Right atrium auricular region (tissue), 2 donors: ENCODE data around the gene CETN1. TPM values are rescaled to one million over a fixed set of nuclear protein-coding genes. Genes with fewer than 3 reads are reported as not detected.

Experiments
- DNase-seq: peaks from one replicate; pipeline ENCODE4 v3.0.0-alpha.2; 2019; ENCODE audit warnings: low spot score
- H3K27ac ChIP-seq, 2 donors: fragments of 200-600 bp; sonication (generic); 1 replicate in 1 of 2; 2 replicates in 1 of 2; pipeline ENCODE4 v1.5.1; 2016 to 2019
- H3K27me3 ChIP-seq, 2 donors: fragments of 200-600 bp; sonication (generic); one replicate each; pipeline versions ENCODE4 v1.5.1 to v1.6.0; 2017 to 2019
- H3K36me3 ChIP-seq: fragments of 200-600 bp; sonication (generic); one replicate; pipeline ENCODE4 v1.5.1; 2016
- H3K4me1 ChIP-seq, 2 donors: fragments of 200-600 bp; sonication (generic); one replicate each; pipeline versions ENCODE4 v1.5.1 to v1.6.0; 2017 to 2019
- H3K4me3 ChIP-seq, 2 donors: fragments of 200-600 bp; sonication (generic); 1 replicate in 1 of 2; 2 replicates in 1 of 2; pipeline ENCODE4 v1.5.1; 2017 to 2019; ENCODE audit warnings: mild to moderate bottlenecking in 1 of 2, moderate library complexity in 1 of 2
- H3K9me3 ChIP-seq, 2 donors: fragments of 200-600 bp; sonication (generic); one replicate each; pipeline ENCODE4 v1.5.1; 2019
- total RNA-seq, 2 donors: library from RNA; depleted of rRNA; stranded (reverse); fragments of >200 nt; gene quantifications; one replicate each; pipeline ENCODE4 v1.1.0, GENCODE V29; 2016
- TF ChIP-seq, protein P1 (sequence below), 2 donors: fragments of 200-600 bp; sonication (generic); IDR thresholded peaks; one replicate each; pipeline ENCODE4 v1.5.1; 2019; ENCODE audit warnings: antibody characterized with exemption in 2 of 2

The CETN1 gene
- total RNA-seq, 2 donors from 2014 or later, result not detected

DNA sequence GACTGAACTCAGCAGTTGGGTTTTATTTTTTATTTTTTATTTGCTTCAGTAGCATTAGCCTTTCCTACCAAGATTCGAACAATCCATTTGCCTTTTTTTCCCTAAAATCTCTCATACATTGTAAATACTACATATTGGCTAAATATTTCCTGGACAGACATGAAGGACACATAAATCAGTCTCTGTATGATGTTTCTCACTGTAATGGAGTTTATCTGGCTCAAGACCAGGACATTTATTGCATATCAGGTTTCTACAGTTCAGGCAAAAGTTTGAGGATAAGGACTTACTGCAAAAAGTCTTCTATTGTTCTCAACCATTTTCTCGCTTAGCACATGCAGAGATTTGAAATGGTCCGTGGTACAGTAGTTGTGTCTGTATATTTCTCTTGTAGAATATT is 19.9 kb downstream of the CETN1 start:
- Histone ChIP-seq H3K27ac (no peak overlapping the region), H3K9me3 (no peaks in the 10 kb centered on the region), H3K4me1 (no peaks in the 10 kb centered on the region), H3K4me3 (no peak overlapping the region), H3K27me3 (no peaks in the 10 kb centered on the region), H3K36me3 (no peaks in the 10 kb centered on the region)
- TF ChIP-seq, protein P1, sequence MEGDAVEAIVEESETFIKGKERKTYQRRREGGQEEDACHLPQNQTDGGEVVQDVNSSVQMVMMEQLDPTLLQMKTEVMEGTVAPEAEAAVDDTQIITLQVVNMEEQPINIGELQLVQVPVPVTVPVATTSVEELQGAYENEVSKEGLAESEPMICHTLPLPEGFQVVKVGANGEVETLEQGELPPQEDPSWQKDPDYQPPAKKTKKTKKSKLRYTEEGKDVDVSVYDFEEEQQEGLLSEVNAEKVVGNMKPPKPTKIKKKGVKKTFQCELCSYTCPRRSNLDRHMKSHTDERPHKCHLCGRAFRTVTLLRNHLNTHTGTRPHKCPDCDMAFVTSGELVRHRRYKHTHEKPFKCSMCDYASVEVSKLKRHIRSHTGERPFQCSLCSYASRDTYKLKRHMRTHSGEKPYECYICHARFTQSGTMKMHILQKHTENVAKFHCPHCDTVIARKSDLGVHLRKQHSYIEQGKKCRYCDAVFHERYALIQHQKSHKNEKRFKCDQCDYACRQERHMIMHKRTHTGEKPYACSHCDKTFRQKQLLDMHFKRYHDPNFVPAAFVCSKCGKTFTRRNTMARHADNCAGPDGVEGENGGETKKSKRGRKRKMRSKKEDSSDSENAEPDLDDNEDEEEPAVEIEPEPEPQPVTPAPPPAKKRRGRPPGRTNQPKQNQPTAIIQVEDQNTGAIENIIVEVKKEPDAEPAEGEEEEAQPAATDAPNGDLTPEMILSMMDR (IDR thresholded peaks at IDR 0.05), result no peak
- no peak for DNase-seq

DNA sequence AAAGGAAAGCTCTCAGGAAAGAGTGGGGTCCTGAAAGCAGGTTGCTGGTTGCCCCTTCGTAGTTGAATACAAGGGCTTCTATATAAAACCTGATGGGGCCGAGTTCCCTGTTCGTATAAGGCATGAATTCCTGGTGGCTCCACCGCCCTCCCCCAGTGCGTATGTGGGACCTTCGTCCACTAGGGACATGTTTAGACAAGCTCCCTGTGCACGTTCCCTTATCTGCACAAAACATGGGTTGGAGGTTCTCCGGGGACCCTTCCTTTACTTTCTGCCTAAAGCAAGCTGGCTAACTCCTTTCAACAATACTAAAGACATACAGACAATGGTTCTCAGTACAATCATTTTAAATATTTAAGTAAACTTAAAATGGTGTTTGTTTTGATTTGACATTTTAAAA is 24.6 kb downstream of the CETN1 start:
- H3K4me1 ChIP-seq, result no peaks in the 10 kb centered on the region
- H3K9me3 ChIP-seq, result no peaks in the 10 kb centered on the region
- DNase-seq, result no peak
- H3K36me3 ChIP-seq, result no peaks in the 10 kb centered on the region
- TF ChIP-seq, protein P1 (IDR thresholded peaks at IDR 0.05), result no peak
- no peak overlapping the region for H3K4me3 ChIP-seq
- H3K27me3 ChIP-seq, result no peaks in the 10 kb centered on the region
- H3K27ac ChIP-seq, result no peak overlapping the region

DNA sequence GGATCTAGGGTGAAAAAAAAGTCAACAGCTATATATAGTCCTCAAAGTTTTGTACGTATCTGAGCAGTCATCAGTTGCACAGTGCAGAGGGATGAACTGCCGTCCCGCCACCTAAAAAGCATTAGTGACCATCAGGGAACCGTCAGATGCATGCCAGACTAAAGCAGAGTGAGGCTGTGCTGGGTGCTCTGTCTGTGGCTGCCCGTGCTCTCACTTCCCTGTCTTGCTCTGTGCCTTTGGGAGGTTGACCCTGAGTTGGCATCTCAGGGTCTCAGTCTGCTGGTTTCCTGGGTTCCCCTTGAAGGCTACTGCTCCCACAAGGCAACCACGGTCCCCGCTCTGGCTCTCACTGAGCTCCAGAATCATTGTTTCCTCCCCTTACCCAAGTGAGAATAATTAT is 27.8 kb downstream of the CETN1 start:
- TF ChIP-seq, protein P1 (IDR thresholded peaks at IDR 0.05), result no peak
- no peak overlapping the region for H3K4me3 ChIP-seq
- no peaks in the 10 kb centered on the region for H3K9me3 ChIP-seq
- no peaks in the 10 kb centered on the region for H3K27me3 ChIP-seq
- no peaks in the 10 kb centered on the region for H3K4me1 ChIP-seq
- H3K36me3 ChIP-seq, result no peaks in the 10 kb centered on the region
- H3K27ac ChIP-seq, result no peak overlapping the region
- DNase-seq, result no peak

DNA sequence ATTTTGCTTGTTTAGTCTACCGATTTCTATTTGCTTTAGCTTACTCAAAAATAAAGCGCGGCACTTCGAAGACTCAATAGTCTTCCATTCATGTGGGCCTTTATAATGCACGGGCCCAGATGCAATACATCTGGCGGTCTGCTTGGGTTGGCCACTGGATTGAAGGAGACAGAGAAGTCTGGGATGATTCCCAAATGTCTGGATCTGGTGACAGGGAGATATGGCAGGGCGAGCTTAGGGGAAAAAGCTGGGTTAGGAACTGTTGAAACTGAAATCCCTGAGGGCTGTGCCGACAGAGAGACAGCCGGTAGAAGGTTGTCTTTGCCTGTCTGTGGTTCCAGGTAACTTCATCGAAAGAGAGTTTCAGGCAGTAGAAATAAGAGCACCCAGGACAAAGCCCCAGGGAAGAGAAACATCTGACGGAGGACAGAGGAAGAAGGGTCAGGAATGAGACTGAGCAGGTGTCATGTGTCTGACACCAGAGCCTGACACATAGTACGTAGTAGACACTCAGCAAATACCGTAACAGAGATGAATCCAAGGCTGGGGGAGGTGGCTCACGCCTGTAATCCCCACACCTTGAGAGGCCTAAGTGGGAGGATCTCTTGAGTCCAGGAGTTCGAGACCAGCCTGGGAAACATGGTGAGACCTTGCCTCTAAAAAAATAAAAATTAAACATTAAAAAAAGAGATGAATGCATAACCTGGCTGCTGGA is 30.2 kb downstream of the CETN1 start:
- no peak overlapping the region for H3K27ac ChIP-seq
- DNase-seq, result no peak
- no peaks in the 10 kb centered on the region for H3K9me3 ChIP-seq
- TF ChIP-seq, protein P1 (IDR thresholded peaks at IDR 0.05), result no peak
- no peak overlapping the region for H3K4me3 ChIP-seq
- H3K4me1 ChIP-seq, result no peaks in the 10 kb centered on the region
- no peaks in the 10 kb centered on the region for H3K36me3 ChIP-seq
- H3K27me3 ChIP-seq, result no peaks in the 10 kb centered on the region

DNA sequence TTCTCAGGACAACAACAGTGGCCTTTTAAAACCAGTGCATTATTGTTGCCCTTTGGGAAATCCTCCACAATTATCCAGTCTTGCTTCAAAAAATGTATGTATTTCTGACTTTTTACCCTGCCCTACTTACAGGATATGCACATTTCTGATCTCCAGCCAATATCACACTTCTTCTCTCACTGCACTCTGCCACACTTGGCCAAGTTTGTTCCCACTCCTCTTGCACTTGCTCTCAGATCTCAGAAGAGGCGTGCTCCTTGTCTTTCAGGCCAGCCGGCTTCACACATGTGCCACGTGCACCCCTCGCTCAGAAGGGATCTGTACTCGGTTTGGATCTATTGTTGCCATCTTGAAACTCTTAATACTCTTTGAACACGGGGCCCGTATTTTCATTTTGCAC is 32.0 kb downstream of the CETN1 start:
- H3K4me1 ChIP-seq, result no peaks in the 10 kb centered on the region
- no peak overlapping the region for H3K27ac ChIP-seq
- DNase-seq, result no peak
- H3K27me3 ChIP-seq, result no peaks in the 10 kb centered on the region
- H3K36me3 ChIP-seq, result no peaks in the 10 kb centered on the region
- no peaks in the 10 kb centered on the region for H3K9me3 ChIP-seq
- H3K4me3 ChIP-seq, result no peak overlapping the region
- TF ChIP-seq, protein P1 (IDR thresholded peaks at IDR 0.05), result no peak

DNA sequence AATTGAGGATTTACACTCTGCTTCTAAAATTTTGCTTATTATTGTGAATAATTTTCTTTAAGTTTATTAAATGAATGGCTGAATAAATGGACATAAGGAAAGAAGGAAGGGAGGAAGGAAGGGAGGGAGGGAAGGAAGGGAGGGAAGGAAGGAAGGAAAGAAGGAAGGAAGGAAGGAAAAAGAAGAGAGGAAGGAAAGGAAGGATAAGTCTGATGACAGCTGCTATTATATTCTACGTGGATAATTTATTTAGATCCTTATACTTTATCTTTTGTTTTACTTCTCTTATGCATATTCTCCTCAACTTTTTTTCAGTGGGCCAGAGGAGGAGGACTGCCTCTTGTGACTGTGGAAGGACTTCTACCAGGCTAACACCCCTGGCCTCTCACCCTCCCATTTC is 34.0 kb downstream of the CETN1 start:
- Histone ChIP-seq H3K4me1 (no peaks in the 10 kb centered on the region), H3K36me3 (no peaks in the 10 kb centered on the region), H3K27me3 (no peaks in the 10 kb centered on the region), H3K27ac (peak overlapping the region in 1 of 2 donors; percentile 41), H3K4me3 (no peak overlapping the region), H3K9me3 (no peaks in the 10 kb centered on the region)
- no peak for DNase-seq
- TF ChIP-seq, protein P1 (IDR thresholded peaks at IDR 0.05), result no peak
